Neural cell (in vitro differentiated cells): ENCODE data around the gene CIC. TPM values are rescaled to one million over a fixed set of nuclear protein-coding genes. Genes with fewer than 3 reads are reported as not detected.

ENCODE experiments used
- polyA plus RNA-seq: library from polyadenylated mRNA; depleted of rRNA; stranded (reverse); fragments of >200 nt; gene quantifications from 2 replicates; pipeline ENCODE4 v1.2.3, GENCODE V29; 2014

The CIC gene
- polyA plus RNA-seq, 1 donor from 2014 or later = 10.8 TPM

Other genes starting within 250 kb of the CIC start
- 22.4 and 28.3 TPM in 2 replicates for gene GRIK5, start 199.0 kb upstream of the CIC start, polyA plus RNA-seq
- 7.0 and 11.0 TPM in 2 replicates for gene ZNF574, start 193.1 kb upstream of the CIC start, polyA plus RNA-seq
- 7.7 and 12.4 TPM in 2 replicates for gene POU2F2, start 136.8 kb upstream of the CIC start, polyA plus RNA-seq
- 69.9 and 72.8 TPM in 2 replicates for gene DEDD2, start 51.6 kb upstream of the CIC start, polyA plus RNA-seq
- gene ZNF526, start 48.9 kb upstream of the CIC start, polyA plus RNA-seq = 2.1 TPM in 2 replicates
- 25.2 and 25.8 TPM in 2 replicates for gene GSK3A, start 26.6 kb upstream of the CIC start, polyA plus RNA-seq
- 3.8 and 6.7 TPM in 2 replicates for gene ERF, start 14.1 kb upstream of the CIC start, polyA plus RNA-seq
- 1.4 and 2.4 TPM in 2 replicates for gene PRR19, start 32.9 kb downstream of the CIC start, polyA plus RNA-seq
- 727 and 741 TPM in 2 replicates for gene PAFAH1B3, start 33.4 kb downstream of the CIC start, polyA plus RNA-seq
- 30.9 and 35.3 TPM in 2 replicates for gene TMEM145, start 44.1 kb downstream of the CIC start, polyA plus RNA-seq
- 21.5 and 22.5 TPM in 2 replicates for gene MEGF8, start 56.4 kb downstream of the CIC start, polyA plus RNA-seq
- gene CNFN, start 121.0 kb downstream of the CIC start, polyA plus RNA-seq = not detected in 2 replicates
- 19.1 and 24.7 TPM in 2 replicates for gene LIPE, start 158.1 kb downstream of the CIC start, polyA plus RNA-seq
- not detected in 2 replicates for gene CXCL17, start 173.7 kb downstream of the CIC start, polyA plus RNA-seq